B cell (primary cell): Measurements from ENCODE around the gene LOC128125822.

ENCODE experiments used
- ATAC-seq: fragments of 200-7000 bp; cut with Tn5 transposase; one replicate; pipeline ENCODE4 v1.10.0; 2021; ENCODE audit warnings: low read depth, mild to moderate bottlenecking, moderate number of reproducible peaks, moderate library complexity
- CTCF ChIA-PET: fragments of 350-600 bp; sonication (Branson Sonifier 250); formaldehyde crosslinking; loops from one replicate; lab custom pipeline; 2021; ENCODE audit warnings: antibody characterized with exemption, inconsistent platforms; lab: Charles Lee
- POLR2A ChIA-PET: fragments of 350-600 bp; sonication (Branson Sonifier 250); formaldehyde crosslinking; loops from one replicate; lab custom pipeline; 2021; ENCODE audit warnings: antibody characterized with exemption; lab: Charles Lee
- DNase-seq: peaks from one replicate; pipeline ENCODE4 v3.0.0; 2013
- H2AFZ ChIP-seq: 2 replicates; pipeline ENCODE4 v1.6.1; 2012; ENCODE audit warnings: mild to moderate bottlenecking, low read depth, low read length; ENCODE audit not compliant: insufficient read depth, poor library complexity, severe bottlenecking
- H3K27ac ChIP-seq, 2 donors: 1 replicate in 1 of 2; 2 replicates in 1 of 2; pipeline ENCODE4 v1.5.1; 2012 to 2013; ENCODE audit warnings: low read length in 2 of 2, mild to moderate bottlenecking in 2 of 2, moderate library complexity in 1 of 2
- H3K27me3 ChIP-seq, 4 experiments: fragments of 200-600 bp in 1 of 4; sonication (generic) in 1 of 4; replicated peaks in 1 of 4; 1 replicate in 2 of 4; 2 replicates in 2 of 4; pipeline versions ENCODE4 v1.6.1 to v1.7.0; 2013 to 2016; ENCODE audit warnings: low read length in 3 of 4, mild to moderate bottlenecking in 2 of 4, mixed read lengths in 1 of 4, moderate library complexity in 1 of 4; ENCODE audit not compliant: insufficient read depth in 4 of 4, control insufficient read depth in 3 of 4; ENCODE audit errors: control extremely low read depth in 1 of 4
- H3K36me3 ChIP-seq, 2 experiments: replicated peaks in 1 of 2; 1 replicate in 1 of 2; 2 replicates in 1 of 2; pipeline versions ENCODE4 v1.6.1 to v1.7.1; 2013; ENCODE audit warnings: low read length in 1 of 2; ENCODE audit not compliant: insufficient read depth in 2 of 2, control insufficient read depth in 1 of 2; ENCODE audit errors: control extremely low read depth in 1 of 2, extremely low read depth in 1 of 2
- H3K4me1 ChIP-seq, 2 donors: fragments of 200-600 bp in 1 of 2; sonication (generic) in 1 of 2; 1 replicate in 1 of 2; 2 replicates in 1 of 2; pipeline versions ENCODE4 v1.5.1 to v1.6.1; 2013 to 2017; ENCODE audit warnings: low read length in 2 of 2; ENCODE audit not compliant: control insufficient read depth in 2 of 2, insufficient read depth in 2 of 2
- H3K4me2 ChIP-seq: replicated peaks from 2 replicates; pipeline ENCODE3; 2012; ENCODE audit warnings: mild to moderate bottlenecking, low read depth, low read length; ENCODE audit not compliant: poor library complexity, severe bottlenecking
- H3K4me3 ChIP-seq, 5 experiments: fragments of 200-600 bp in 1 of 5; sonication (generic) in 1 of 5; 1 replicate in 3 of 5; 2 replicates in 2 of 5; pipeline versions ENCODE4 v1.5.1 to v1.7.0; 2011 to 2016; ENCODE audit warnings: low read length in 4 of 5, mild to moderate bottlenecking in 4 of 5, low read depth in 2 of 5, control low read depth in 1 of 5, moderate library complexity in 1 of 5; ENCODE audit not compliant: insufficient read depth in 1 of 5; ENCODE audit errors: control extremely low read depth in 1 of 5, extremely low read depth in 1 of 5
- H3K79me2 ChIP-seq: fragments of 200-600 bp; sonication (generic); one replicate; pipeline ENCODE4 v1.6.0; 2016; ENCODE audit warnings: low read length; ENCODE audit not compliant: control insufficient read depth, insufficient read depth
- H3K9ac ChIP-seq: fragments of 200-600 bp; sonication (generic); 2 replicates; pipeline ENCODE4 v1.6.1; 2017; ENCODE audit warnings: mild to moderate bottlenecking, low read length, moderate library complexity
- H3K9me3 ChIP-seq, 3 donors: one replicate each; pipeline versions ENCODE4 v1.6.1 to v1.7.1; 2013; ENCODE audit warnings: low read length in 2 of 3; ENCODE audit not compliant: control insufficient read depth in 2 of 3, insufficient read depth in 1 of 3; ENCODE audit errors: control extremely low read depth in 1 of 3
- H4K20me1 ChIP-seq: 2 replicates; pipeline ENCODE4 v1.6.0; 2012; ENCODE audit warnings: mild to moderate bottlenecking, low read length; ENCODE audit not compliant: insufficient read depth, control insufficient read depth, poor library complexity, severe bottlenecking
- H3K27ac Mint-ChIP-seq: one replicate; pipeline ENCODE4 v1.8.0; 2021; ENCODE audit warnings: mixed read lengths
- H3K27me3 Mint-ChIP-seq: one replicate; pipeline ENCODE4 v1.8.0; 2021; ENCODE audit warnings: mixed read lengths
- H3K4me1 Mint-ChIP-seq: one replicate; pipeline ENCODE4 v1.8.0; 2021; ENCODE audit warnings: mixed read lengths
- H3K4me3 Mint-ChIP-seq: one replicate; pipeline ENCODE4 v1.8.0; 2021; ENCODE audit warnings: mixed read lengths
- H3K9me3 Mint-ChIP-seq: one replicate; pipeline ENCODE4 v1.8.0; 2022; ENCODE audit warnings: mixed read lengths; ENCODE audit not compliant: insufficient read depth
- EZH2 ChIP-seq: IDR thresholded peaks from 2 replicates; pipeline ENCODE4 v1.6.1; 2012; ENCODE audit warnings: borderline replicate concordance, low read depth, mild to moderate bottlenecking, moderate library complexity, low read length; ENCODE audit not compliant: insufficient read depth, poor library complexity, severe bottlenecking
- WGBS: methylation state at CpG from one replicate; pipeline ENCODE4 v1.1.5; 2013; ENCODE audit warnings: missing lambda C conversion rate; ENCODE audit not compliant: insufficient coverage; 5-methylcytosine and 5-hydroxymethylcytosine counted together
- intact Hi-C: fragments of 100-400 bp; cut with micrococcal nuclease; formaldehyde crosslinking; loops from one replicate; pipeline ENCODE4 v1.10.0; 2022
- TF ChIP-seq, protein P1 (sequence below): fragments of 200-600 bp; IDR thresholded peaks from one replicate; pipeline ENCODE4 v1.8.0; 2022; ENCODE audit warnings: antibody characterized with exemption, mild to moderate bottlenecking

The LOC128125822 gene

DNA sequence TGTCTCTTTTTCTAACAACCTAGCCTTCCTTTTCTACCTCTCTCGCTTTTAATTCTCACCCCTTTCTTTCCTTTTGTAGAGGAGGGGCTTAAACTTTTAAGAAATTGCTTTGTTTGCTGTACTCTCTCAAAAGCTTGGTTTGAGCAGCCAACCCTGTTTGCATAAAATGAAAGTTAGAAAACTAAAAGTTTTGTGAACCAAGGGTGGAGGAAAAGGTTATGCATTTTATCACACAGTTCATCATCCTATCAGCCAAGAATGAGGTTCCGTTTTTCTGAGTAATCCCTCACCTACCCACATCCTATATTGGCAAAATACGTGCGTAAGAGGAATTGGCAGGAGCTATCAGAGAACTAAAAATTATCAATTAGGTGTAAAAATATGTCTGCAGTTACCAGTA lies 42.8 kb upstream of the LOC128125822 start:
- Histone ChIP-seq H3K4me3 (no peak overlapping the region), H2AFZ (no peak overlapping the region), H4K20me1 (no peaks in the 10 kb centered on the region), H3K9me3 (no peaks in the 10 kb centered on the region), H3K9ac (no peak overlapping the region), H3K4me1 (no peaks in the 10 kb centered on the region), H3K4me2 (no peak overlapping the region), H3K79me2 (no peaks in the 10 kb centered on the region), H3K27ac (no peak overlapping the region), H3K27me3 (no peaks in the 10 kb centered on the region), H3K36me3 (no peaks in the 10 kb centered on the region)
- TF ChIP-seq, protein P1, sequence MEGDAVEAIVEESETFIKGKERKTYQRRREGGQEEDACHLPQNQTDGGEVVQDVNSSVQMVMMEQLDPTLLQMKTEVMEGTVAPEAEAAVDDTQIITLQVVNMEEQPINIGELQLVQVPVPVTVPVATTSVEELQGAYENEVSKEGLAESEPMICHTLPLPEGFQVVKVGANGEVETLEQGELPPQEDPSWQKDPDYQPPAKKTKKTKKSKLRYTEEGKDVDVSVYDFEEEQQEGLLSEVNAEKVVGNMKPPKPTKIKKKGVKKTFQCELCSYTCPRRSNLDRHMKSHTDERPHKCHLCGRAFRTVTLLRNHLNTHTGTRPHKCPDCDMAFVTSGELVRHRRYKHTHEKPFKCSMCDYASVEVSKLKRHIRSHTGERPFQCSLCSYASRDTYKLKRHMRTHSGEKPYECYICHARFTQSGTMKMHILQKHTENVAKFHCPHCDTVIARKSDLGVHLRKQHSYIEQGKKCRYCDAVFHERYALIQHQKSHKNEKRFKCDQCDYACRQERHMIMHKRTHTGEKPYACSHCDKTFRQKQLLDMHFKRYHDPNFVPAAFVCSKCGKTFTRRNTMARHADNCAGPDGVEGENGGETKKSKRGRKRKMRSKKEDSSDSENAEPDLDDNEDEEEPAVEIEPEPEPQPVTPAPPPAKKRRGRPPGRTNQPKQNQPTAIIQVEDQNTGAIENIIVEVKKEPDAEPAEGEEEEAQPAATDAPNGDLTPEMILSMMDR = no peak
- TF ChIP-seq EZH2 = no peak
- WGBS = no CpG with 5 or more reads among the region's 4 CpGs
- CTCF ChIA-PET = no interaction called here
- ATAC-seq (no peak), DNase-seq (no peak)
- POLR2A ChIA-PET = no interaction called here
- Mint-ChIP-seq H3K27ac (no peak overlapping the region), H3K4me1 (peaks cover 3% of the 10 kb centered on the region), H3K9me3 (no peaks in the 10 kb centered on the region), H3K4me3 (no peak overlapping the region), H3K27me3 (no peaks in the 10 kb centered on the region)
- intact Hi-C loops = no loop called here

DNA sequence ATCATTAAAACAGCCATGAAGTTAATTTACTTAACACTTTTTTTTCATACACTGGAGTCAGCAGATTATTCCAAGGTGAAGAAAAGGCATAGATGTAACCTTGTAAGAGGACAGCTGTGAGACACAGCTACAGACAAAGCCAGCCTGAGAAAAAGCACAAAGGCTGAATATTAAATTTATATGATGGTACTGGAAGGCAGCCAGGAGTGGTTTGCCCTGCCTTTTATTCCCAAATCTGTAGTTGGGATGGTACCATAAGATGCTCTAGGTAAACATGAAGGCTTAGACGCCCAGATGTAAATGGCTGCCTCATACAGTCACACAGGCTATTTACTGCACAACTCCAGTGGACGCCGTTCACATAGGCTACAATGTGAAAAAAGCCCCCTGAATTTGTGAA lies 42.1 kb upstream of the LOC128125822 start:
- Mint-ChIP-seq H3K27ac (no peak overlapping the region), H3K4me1 (peaks cover 2% of the 10 kb centered on the region), H3K27me3 (no peaks in the 10 kb centered on the region), H3K9me3 (no peaks in the 10 kb centered on the region), H3K4me3 (no peak overlapping the region)
- Histone ChIP-seq H3K4me1 (no peaks in the 10 kb centered on the region), H3K27me3 (no peaks in the 10 kb centered on the region), H3K36me3 (no peaks in the 10 kb centered on the region), H3K9ac (no peak overlapping the region), H3K27ac (no peak overlapping the region), H3K4me2 (no peak overlapping the region), H3K9me3 (no peaks in the 10 kb centered on the region), H3K4me3 (no peak overlapping the region), H4K20me1 (no peaks in the 10 kb centered on the region), H3K79me2 (no peaks in the 10 kb centered on the region), H2AFZ (no peak overlapping the region)
- DNase-seq (no peak), ATAC-seq (no peak)
- CTCF ChIA-PET = no interaction called here
- TF ChIP-seq, protein P1 = no peak
- no peak for TF ChIP-seq EZH2
- WGBS = no CpG with 5 or more reads among the region's 3 CpGs
- intact Hi-C loops = no loop called here
- POLR2A ChIA-PET = no interaction called here
